ENCODE results near the gene GDPD5.

DNA sequence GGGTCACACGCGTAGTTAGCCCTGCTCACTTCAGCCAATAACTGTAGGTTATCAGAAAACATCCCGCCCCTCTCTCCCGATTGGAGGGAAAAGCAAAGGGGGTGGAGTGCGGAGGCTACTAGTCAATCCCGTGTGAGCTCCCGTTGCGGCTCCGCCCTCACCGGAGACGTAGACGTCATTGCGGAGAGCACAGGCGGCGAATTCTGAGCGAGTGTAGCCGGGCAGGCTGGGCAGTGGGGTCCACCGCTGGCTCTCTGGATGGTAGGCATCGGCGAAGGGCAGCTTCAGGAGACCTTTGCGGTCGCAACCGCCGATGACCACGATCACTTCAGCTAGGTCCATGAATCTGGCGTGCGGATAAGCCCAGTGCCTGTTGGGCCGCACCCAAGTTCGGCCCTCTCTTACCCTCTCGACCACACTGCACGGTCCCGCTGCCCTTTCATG, 97.4 kb downstream of the GDPD5 start:
- TF ChIP-seq, protein P1, sequence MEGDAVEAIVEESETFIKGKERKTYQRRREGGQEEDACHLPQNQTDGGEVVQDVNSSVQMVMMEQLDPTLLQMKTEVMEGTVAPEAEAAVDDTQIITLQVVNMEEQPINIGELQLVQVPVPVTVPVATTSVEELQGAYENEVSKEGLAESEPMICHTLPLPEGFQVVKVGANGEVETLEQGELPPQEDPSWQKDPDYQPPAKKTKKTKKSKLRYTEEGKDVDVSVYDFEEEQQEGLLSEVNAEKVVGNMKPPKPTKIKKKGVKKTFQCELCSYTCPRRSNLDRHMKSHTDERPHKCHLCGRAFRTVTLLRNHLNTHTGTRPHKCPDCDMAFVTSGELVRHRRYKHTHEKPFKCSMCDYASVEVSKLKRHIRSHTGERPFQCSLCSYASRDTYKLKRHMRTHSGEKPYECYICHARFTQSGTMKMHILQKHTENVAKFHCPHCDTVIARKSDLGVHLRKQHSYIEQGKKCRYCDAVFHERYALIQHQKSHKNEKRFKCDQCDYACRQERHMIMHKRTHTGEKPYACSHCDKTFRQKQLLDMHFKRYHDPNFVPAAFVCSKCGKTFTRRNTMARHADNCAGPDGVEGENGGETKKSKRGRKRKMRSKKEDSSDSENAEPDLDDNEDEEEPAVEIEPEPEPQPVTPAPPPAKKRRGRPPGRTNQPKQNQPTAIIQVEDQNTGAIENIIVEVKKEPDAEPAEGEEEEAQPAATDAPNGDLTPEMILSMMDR (IDR thresholded peaks at IDR 0.05): no peak
- TF ChIP-seq POLR2AphosphoS5 (IDR thresholded peaks at IDR 0.05) (peak; percentile 21 to 90 (median 80)), POLR2A (IDR thresholded peaks at IDR 0.05) (peak in 2 of 4 donors; percentile 48 to 62), EP300 (IDR thresholded peaks at IDR 0.05) (no peak)

Measured in stomach (tissue), 4 donors.